ENCODE measurements around the gene RABGAP1L. TPM values are rescaled to one million over a fixed set of nuclear protein-coding genes. Genes with fewer than 3 reads are reported as not detected.
"Not testable (repeated sequence)": the region's sequence is repeated elsewhere in the genome, so short reads cannot be mapped to it uniquely, and the experiment has no call there.

The RABGAP1L gene
- total and polyA plus RNA-seq, 4 donors, result 33.7 to 128 (median 62.1) TPM

DNA sequence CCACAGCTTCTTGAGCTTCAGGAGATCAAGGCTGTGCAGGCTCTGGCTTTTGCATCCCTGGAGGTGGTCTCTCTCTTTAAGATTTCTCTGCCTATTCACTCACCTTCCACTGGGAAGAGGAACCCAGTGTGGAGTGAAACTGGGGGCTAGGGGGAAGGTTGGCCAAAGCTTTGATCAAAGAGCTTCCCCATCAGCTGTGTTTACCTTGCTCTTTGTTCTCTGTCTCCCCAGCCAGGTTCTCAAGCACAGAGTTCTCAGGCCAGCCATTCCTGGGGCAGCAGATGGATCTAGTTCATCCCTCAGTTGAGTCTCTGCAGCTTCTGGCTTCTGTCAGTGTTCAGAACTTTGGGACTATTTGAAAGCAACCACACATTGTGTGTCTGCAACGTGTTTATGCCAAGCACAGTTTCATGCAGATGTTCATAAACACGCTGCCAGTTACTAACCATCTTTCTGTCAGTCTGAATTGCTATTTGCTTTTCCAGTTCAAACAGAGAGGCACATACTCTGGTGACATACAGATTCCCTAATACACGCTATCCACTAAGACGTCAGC, 881.1 kb downstream of the RABGAP1L start:
- H3K9me3 ChIP-seq (ENCODE audit: control insufficient read depth, insufficient read depth, low read length), result no peaks in the 10 kb centered on the region
- no peaks in the 10 kb centered on the region for H3K4me1 ChIP-seq (ENCODE audit: control insufficient read depth, insufficient read depth, low read length)
- 89% methylated on average over 3 of the region's 4 CpGs for WGBS (ENCODE audit: insufficient coverage)
- H3K36me3 ChIP-seq (ENCODE audit: control insufficient read depth, insufficient read depth, low read length), result no peaks in the 10 kb centered on the region
- no peak for DNase-seq (ENCODE audit: low read depth in 4 of 6, low spot score in 6 of 6)
- no peaks in the 10 kb centered on the region for H3K27me3 ChIP-seq (ENCODE audit: control insufficient read depth, insufficient read depth, low read length)
- no peak overlapping the region for H3K27ac ChIP-seq (ENCODE audit: low read depth, low read length)
- no peak overlapping the region for H3K4me3 ChIP-seq (ENCODE audit: low read depth, low read length)

DNA sequence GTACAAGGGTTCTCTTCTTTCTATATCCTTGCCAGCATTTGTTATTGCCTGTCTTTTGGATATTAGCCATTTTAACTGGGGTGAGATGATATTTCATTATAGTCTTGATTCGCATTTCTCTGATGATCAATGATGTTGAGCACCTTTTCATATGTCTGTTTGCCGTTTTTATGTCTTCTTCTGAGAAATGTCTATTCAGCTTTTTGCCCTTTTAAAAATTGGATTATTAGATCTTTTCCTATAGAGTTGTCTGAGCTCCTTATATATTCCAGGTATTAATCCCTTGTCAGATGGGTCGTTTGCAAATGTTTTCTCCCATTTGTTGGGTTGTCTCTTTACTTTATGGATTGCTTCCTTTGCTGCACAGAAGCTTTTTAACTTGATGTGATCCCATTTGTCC, 883.3 kb downstream of the RABGAP1L start:
- WGBS (ENCODE audit: insufficient coverage), result no CpG with 5 or more reads among the region's 3 CpGs
- Histone ChIP-seq H3K27ac (ENCODE audit: low read depth, low read length) (no peak overlapping the region), H3K36me3 (ENCODE audit: control insufficient read depth, insufficient read depth, low read length) (no peaks in the 10 kb centered on the region), H3K27me3 (ENCODE audit: control insufficient read depth, insufficient read depth, low read length) (no peaks in the 10 kb centered on the region), H3K4me1 (ENCODE audit: control insufficient read depth, insufficient read depth, low read length) (no peaks in the 10 kb centered on the region), H3K9me3 (ENCODE audit: control insufficient read depth, insufficient read depth, low read length) (no peaks in the 10 kb centered on the region), H3K4me3 (ENCODE audit: low read depth, low read length) (no peak overlapping the region)
- no peak for DNase-seq (ENCODE audit: low read depth in 4 of 6, low spot score in 6 of 6)

DNA sequence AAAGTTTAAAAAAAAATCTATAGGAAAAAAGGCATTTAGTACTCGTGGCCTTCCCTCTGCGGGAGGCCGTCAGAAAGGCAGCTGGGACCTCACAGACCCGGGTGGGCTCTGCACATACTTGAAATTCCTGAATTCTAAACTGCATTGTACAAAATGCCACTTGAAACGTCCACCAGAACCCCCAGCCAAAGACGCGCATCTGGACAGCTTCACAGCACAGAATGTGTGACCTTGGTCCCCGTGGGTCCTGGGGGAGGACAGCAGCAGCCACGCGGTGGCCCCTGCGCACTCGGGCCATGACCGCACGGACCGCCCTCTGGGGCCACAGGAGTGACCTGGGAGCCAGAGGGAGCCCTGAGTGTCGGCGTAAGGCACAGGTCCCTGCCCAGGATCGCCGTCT, 884.5 kb downstream of the RABGAP1L start:
- no peaks in the 10 kb centered on the region for H3K27me3 ChIP-seq (ENCODE audit: control insufficient read depth, insufficient read depth, low read length)

DNA sequence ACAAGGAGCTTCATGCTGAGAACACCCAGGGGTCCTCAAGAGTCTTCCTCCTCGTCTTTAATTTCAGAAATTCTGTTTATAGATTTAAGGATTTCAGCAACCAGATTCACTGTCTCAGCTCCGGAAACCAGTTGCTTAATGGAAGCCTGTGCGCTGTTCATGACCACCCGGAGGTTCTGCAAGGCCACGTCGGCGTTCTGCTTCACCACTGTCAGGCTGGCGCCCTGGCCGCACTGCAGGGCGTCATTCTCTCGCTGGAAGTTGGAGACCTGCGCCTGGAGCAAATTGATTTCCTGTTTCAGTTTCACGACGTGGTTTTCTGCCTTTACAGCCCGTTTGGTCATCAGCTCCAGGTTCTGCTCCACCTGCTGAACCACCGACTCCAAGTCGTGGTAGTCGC, 885.3 kb downstream of the RABGAP1L start:
- H3K9me3 ChIP-seq (ENCODE audit: control insufficient read depth, insufficient read depth, low read length); H3K4me1 ChIP-seq (ENCODE audit: control insufficient read depth, insufficient read depth, low read length); H3K36me3 ChIP-seq (ENCODE audit: control insufficient read depth, insufficient read depth, low read length); H3K27me3 ChIP-seq (ENCODE audit: control insufficient read depth, insufficient read depth, low read length); H3K27ac ChIP-seq (ENCODE audit: low read depth, low read length); H3K4me3 ChIP-seq (ENCODE audit: low read depth, low read length); DNase-seq (ENCODE audit: low read depth in 4 of 6, low spot score in 6 of 6): not testable (repeated sequence)
- WGBS (ENCODE audit: insufficient coverage), result 96% methylated on average over 18 of the region's 18 CpGs

More for the DNA sequence above, 884.5 kb downstream of the RABGAP1L start:
- WGBS (ENCODE audit: insufficient coverage), result 50% methylated on average over 15 of the region's 19 CpGs
- H3K4me1 ChIP-seq (ENCODE audit: control insufficient read depth, insufficient read depth, low read length), result no peaks in the 10 kb centered on the region
- no peak overlapping the region for H3K4me3 ChIP-seq (ENCODE audit: low read depth, low read length)
- no peaks in the 10 kb centered on the region for H3K36me3 ChIP-seq (ENCODE audit: control insufficient read depth, insufficient read depth, low read length)
- no peak overlapping the region for H3K27ac ChIP-seq (ENCODE audit: low read depth, low read length)
- DNase-seq (ENCODE audit: low read depth in 4 of 6, low spot score in 6 of 6), result no peak
- H3K9me3 ChIP-seq (ENCODE audit: control insufficient read depth, insufficient read depth, low read length), result no peaks in the 10 kb centered on the region

Small RNAs within 50 kb of the gene (small RNA-seq; reads per million reads assigned to genes)
- gene BANF1P4 (ENCODE audit: low replicate concordance), result not detected
- not detected for gene RF00019 (ENCODE audit: low replicate concordance)
- not detected for gene RNU6-307P (ENCODE audit: low replicate concordance)

Other genes starting within 250 kb of the RABGAP1L start
- under 1 TPM; 0.55 to 0.99 TPM for gene SERPINC1, start 242.2 kb upstream of the RABGAP1L start, total RNA-seq
- under 1 TPM in 1 of 2 donors, not detected in 1; 0.18 TPM for gene SERPINC1, start 242.2 kb upstream of the RABGAP1L start, polyA plus RNA-seq (ENCODE audit: insufficient read length in 2 of 2)
- 10 to 100 TPM; 33.2 to 35.6 TPM for gene RC3H1, start 137.2 kb upstream of the RABGAP1L start, total RNA-seq
- gene RC3H1, start 137.2 kb upstream of the RABGAP1L start, polyA plus RNA-seq (ENCODE audit: insufficient read length in 2 of 2), result 10 to 100 TPM; 10.8 to 13.7 TPM